Neural progenitor cell (in vitro differentiated cells): ENCODE results near the gene MTF2. TPM values are rescaled to one million over a fixed set of nuclear protein-coding genes. Genes with fewer than 3 reads are reported as not detected.
"Not testable (repeated sequence)": the region's sequence is repeated elsewhere in the genome, so short reads cannot be mapped to it uniquely, and the experiment has no call there.

Source experiments
- DNase-seq: peaks from one replicate; pipeline ENCODE4 v3.0.0-alpha.2; 2016; ENCODE audit warnings: low spot score
- H2AFZ ChIP-seq: fragments of 200-600 bp; sonication (generic); replicated peaks from 2 replicates; pipeline ENCODE4 v1.6.1; 2016; ENCODE audit warnings: antibody characterized with exemption
- H3F3A ChIP-seq: fragments of 200-600 bp; sonication (generic); 2 replicates; pipeline ENCODE4 v1.6.1; 2016; ENCODE audit warnings: antibody characterized with exemption, low read depth
- H3K27ac ChIP-seq: fragments of 200-600 bp; sonication (generic); 2 replicates; pipeline ENCODE4 v1.5.1; 2016; ENCODE audit warnings: mild to moderate bottlenecking
- H3K27me3 ChIP-seq: fragments of 200-600 bp; sonication (generic); 2 replicates; pipeline ENCODE4 v1.6.1; 2016; ENCODE audit warnings: mild to moderate bottlenecking, moderate library complexity
- H3K36me3 ChIP-seq: fragments of 200-600 bp; sonication (generic); 2 replicates; pipeline ENCODE4 v1.5.1; 2016
- H3K4me1 ChIP-seq: fragments of 200-600 bp; sonication (generic); 2 replicates; pipeline ENCODE4 v1.6.1; 2016; ENCODE audit warnings: mixed run types
- H3K4me2 ChIP-seq: fragments of 200-600 bp; sonication (generic); 2 replicates; pipeline ENCODE4 v1.6.1; 2016
- H3K4me3 ChIP-seq: fragments of 200-600 bp; sonication (generic); 2 replicates; pipeline ENCODE4 v1.5.1; 2016
- H3K79me2 ChIP-seq: fragments of 200-600 bp; sonication (generic); 2 replicates; pipeline ENCODE4 v1.6.1; 2016; ENCODE audit warnings: low read depth
- H3K9ac ChIP-seq: fragments of 200-600 bp; sonication (generic); 2 replicates; pipeline ENCODE4 v1.6.1; 2016
- H3K9me3 ChIP-seq: fragments of 200-600 bp; sonication (generic); 2 replicates; pipeline ENCODE4 v1.5.1; 2016; ENCODE audit warnings: low read depth
- H4K20me1 ChIP-seq: fragments of 200-600 bp; sonication (generic); 2 replicates; pipeline ENCODE4 v1.6.1; 2016; ENCODE audit warnings: low read depth
- H3K27ac Mint-ChIP-seq: 3 replicates; pipeline ENCODE4 v1.8.0; 2021; ENCODE audit warnings: mixed read lengths
- H3K27me3 Mint-ChIP-seq: 2 replicates; pipeline ENCODE4 v1.8.0; 2022; ENCODE audit warnings: low read depth, mild to moderate bottlenecking, inconsistent platforms, moderate library complexity, mixed read lengths; ENCODE audit not compliant: insufficient read depth
- H3K36me3 Mint-ChIP-seq: 3 replicates; pipeline ENCODE4 v1.8.0; 2021; ENCODE audit warnings: mixed read lengths
- H3K4me1 Mint-ChIP-seq: 3 replicates; pipeline ENCODE4 v1.8.0; 2021; ENCODE audit warnings: mixed read lengths
- H3K4me3 Mint-ChIP-seq: 3 replicates; pipeline ENCODE4 v1.8.0; 2021; ENCODE audit warnings: mild to moderate bottlenecking, moderate library complexity, mixed read lengths
- H3K9me3 Mint-ChIP-seq: 3 replicates; pipeline ENCODE4 v1.8.0; 2020; ENCODE audit warnings: mixed read lengths
- CTCF ChIP-seq: fragments of 200-600 bp; sonication (generic); IDR thresholded peaks from 2 replicates; pipeline ENCODE4 v1.5.1; 2017; ENCODE audit warnings: antibody characterized with exemption, mild to moderate bottlenecking
- EZH2 ChIP-seq: fragments of 200-600 bp; sonication (generic); IDR thresholded peaks from 2 replicates; pipeline ENCODE4 v1.6.1; 2017; ENCODE audit warnings: antibody characterized with exemption, mild to moderate bottlenecking, moderate library complexity
- EZH2phosphoT487 ChIP-seq: fragments of 200-600 bp; sonication (generic); IDR thresholded peaks from 2 replicates; pipeline ENCODE4 v1.6.1; 2017; ENCODE audit warnings: antibody characterized with exemption
- total RNA-seq: library from RNA; depleted of rRNA; stranded (reverse); fragments of >200 nt; gene quantifications from 2 replicates; pipeline ENCODE4 v1.2.3, GENCODE V29; 2015; ENCODE audit warnings: low replicate concordance

The MTF2 gene
- total RNA-seq, 1 donor from 2014 or later, result 149 TPM

- no peaks in the 10 kb centered on the region for H3K9me3 Mint-ChIP-seq
- DNase-seq, result no peak
Observed at GRCh38 chr1:93152835-93153234, 73.8 kb downstream of the MTF2 start.

GRCh38 chr1:93154898-93155297 lies 75.8 kb downstream of the MTF2 start:
- no peaks in the 10 kb centered on the region for H3K79me2 ChIP-seq
- H3K36me3 Mint-ChIP-seq, result peaks cover 14% of the 10 kb centered on the region
- peaks cover 20% of the 10 kb centered on the region for H3K36me3 ChIP-seq
- no peaks in the 10 kb centered on the region for H3K9me3 Mint-ChIP-seq
- DNase-seq, result no peak
- H3K9ac ChIP-seq, result no peak overlapping the region
- H4K20me1 ChIP-seq, result no peaks in the 10 kb centered on the region
- no peaks in the 10 kb centered on the region for H3K4me1 Mint-ChIP-seq
- H3K27me3 Mint-ChIP-seq, result peaks cover 2% of the 10 kb centered on the region
- TF ChIP-seq CTCF (no peak), EZH2phosphoT487 (no peak), EZH2 (no peak)
- H3K4me3 Mint-ChIP-seq, result no peak overlapping the region
- no peak overlapping the region for H3K27ac Mint-ChIP-seq
- no peak overlapping the region for H2AFZ ChIP-seq
- H3K27ac ChIP-seq, result no peak overlapping the region
- no peak overlapping the region for H3K4me2 ChIP-seq
- H3K4me3 ChIP-seq, result no peak overlapping the region
- H3K27me3 ChIP-seq, result no peaks in the 10 kb centered on the region
- no peaks in the 10 kb centered on the region for H3K9me3 ChIP-seq
- H3K4me1 ChIP-seq, result no peaks in the 10 kb centered on the region
- peaks cover 11% of the 10 kb centered on the region for H3F3A ChIP-seq

More at GRCh38 chr1:93152835-93153234, 73.8 kb downstream of the MTF2 start:
- Histone ChIP-seq H3K9ac (no peak overlapping the region), H4K20me1 (no peaks in the 10 kb centered on the region), H2AFZ (no peak overlapping the region), H3K27me3 (no peaks in the 10 kb centered on the region), H3K79me2 (no peaks in the 10 kb centered on the region), H3K4me3 (no peak overlapping the region), H3K4me2 (no peak overlapping the region), H3K4me1 (no peaks in the 10 kb centered on the region), H3K27ac (no peak overlapping the region), H3K9me3 (no peaks in the 10 kb centered on the region), H3K36me3 (peaks cover 15% of the 10 kb centered on the region), H3F3A (peaks cover 22% of the 10 kb centered on the region)
- Mint-ChIP-seq H3K4me1 (no peaks in the 10 kb centered on the region), H3K4me3 (no peak overlapping the region), H3K27ac (no peak overlapping the region), H3K27me3 (peaks cover 2% of the 10 kb centered on the region), H3K36me3 (peaks cover 12% of the 10 kb centered on the region)
- TF ChIP-seq EZH2 (no peak), EZH2phosphoT487 (no peak)

- no peaks in the 10 kb centered on the region for H3K79me2 ChIP-seq
- TF ChIP-seq CTCF (no peak), EZH2 (no peak), EZH2phosphoT487 (no peak)
- H3K27me3 ChIP-seq, result no peaks in the 10 kb centered on the region
- H3K4me1 ChIP-seq, result no peaks in the 10 kb centered on the region
- DNase-seq, result no peak
- no peaks in the 10 kb centered on the region for H3K4me1 Mint-ChIP-seq
- no peak overlapping the region for H3K4me3 ChIP-seq
- H3K27ac ChIP-seq, result no peak overlapping the region
- H3K27me3 Mint-ChIP-seq, result no peaks in the 10 kb centered on the region
- H3K9ac ChIP-seq, result no peak overlapping the region
- H3K36me3 ChIP-seq, result peaks cover 20% of the 10 kb centered on the region
- peaks cover 11% of the 10 kb centered on the region for H3K36me3 Mint-ChIP-seq
- no peak overlapping the region for H2AFZ ChIP-seq
- no peak overlapping the region for H3K4me2 ChIP-seq
- no peaks in the 10 kb centered on the region for H4K20me1 ChIP-seq
- H3F3A ChIP-seq, result peaks cover 11% of the 10 kb centered on the region
- H3K27ac Mint-ChIP-seq, result no peak overlapping the region
- H3K9me3 ChIP-seq, result no peaks in the 10 kb centered on the region
- H3K4me3 Mint-ChIP-seq, result no peak overlapping the region
- H3K9me3 Mint-ChIP-seq, result no peaks in the 10 kb centered on the region
Observed at GRCh38 chr1:93155335-93155734, 76.3 kb downstream of the MTF2 start.

- Histone ChIP-seq H3K36me3 (peaks cover 13% of the 10 kb centered on the region), H3F3A (peaks cover 11% of the 10 kb centered on the region), H3K4me2 (no peak overlapping the region), H3K4me1 (no peaks in the 10 kb centered on the region), H3K9me3 (no peaks in the 10 kb centered on the region), H3K27me3 (no peaks in the 10 kb centered on the region), H4K20me1 (no peaks in the 10 kb centered on the region), H3K27ac (no peak overlapping the region), H3K79me2 (peaks cover 13% of the 10 kb centered on the region), H3K9ac (no peak overlapping the region), H3K4me3 (no peak overlapping the region), H2AFZ (no peak overlapping the region)
- Mint-ChIP-seq H3K9me3 (no peaks in the 10 kb centered on the region), H3K4me1 (no peaks in the 10 kb centered on the region), H3K4me3 (no peak overlapping the region), H3K27me3 (no peaks in the 10 kb centered on the region), H3K36me3 (peaks cover 17% of the 10 kb centered on the region), H3K27ac (no peak overlapping the region)
- TF ChIP-seq EZH2phosphoT487, result no peak
- no peak for TF ChIP-seq EZH2
- DNase-seq, result no peak
Observed at GRCh38 chr1:93159337-93159736, 80.3 kb downstream of the MTF2 start.

GRCh38 chr1:93163314-93163713 lies 84.2 kb downstream of the MTF2 start:
- Mint-ChIP-seq H3K9me3 (peaks cover 23% of the 10 kb centered on the region), H3K36me3 (peaks cover 37% of the 10 kb centered on the region)
- H3K27me3 Mint-ChIP-seq, DNase-seq, H3F3A ChIP-seq, H3K4me3 Mint-ChIP-seq, H3K9me3 ChIP-seq, H3K36me3 ChIP-seq, H3K4me1 ChIP-seq, H2AFZ ChIP-seq, H3K27ac Mint-ChIP-seq, H4K20me1 ChIP-seq, H3K27ac ChIP-seq, H3K27me3 ChIP-seq, H3K9ac ChIP-seq, H3K4me1 Mint-ChIP-seq, H3K4me2 ChIP-seq, H3K4me3 ChIP-seq: not testable (repeated sequence)
- H3K79me2 ChIP-seq, result peaks cover 26% of the 10 kb centered on the region
